ENCODE data around the gene A2M. TPM values are rescaled to one million over a fixed set of nuclear protein-coding genes. Genes with fewer than 3 reads are reported as not detected.

The A2M gene
- total and polyA plus RNA-seq, 2 of the 4 experiments (the other 2 are of a cell fraction) = 1.1 to 3.2 TPM

DNA sequence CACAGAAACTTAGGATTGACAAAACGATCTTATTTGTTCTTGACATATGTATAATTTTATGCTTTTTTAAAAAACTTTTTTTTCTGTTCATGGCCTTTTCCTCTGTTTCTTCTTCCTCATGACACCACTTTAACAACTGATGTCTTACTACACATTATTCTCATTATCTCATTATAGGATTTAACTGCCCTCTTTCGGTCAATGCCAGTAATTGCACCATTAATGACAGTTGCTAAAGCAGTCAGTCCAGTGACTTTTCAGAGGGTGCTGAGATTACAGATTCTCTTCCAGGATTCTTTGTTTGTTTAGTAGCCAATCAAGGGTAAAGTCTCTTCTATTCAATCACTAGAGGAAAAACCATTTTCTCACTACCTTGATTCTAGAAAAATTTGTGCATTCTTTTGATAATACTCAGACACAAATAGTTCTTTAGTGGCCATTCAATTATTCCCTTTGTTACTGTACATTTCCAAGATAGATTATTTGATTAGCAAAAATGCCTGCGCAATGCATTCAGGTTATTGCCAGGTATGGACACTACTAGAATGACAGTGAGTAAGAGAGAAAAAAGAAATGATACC is 76.2 kb downstream of the A2M start:
- dilution Hi-C loops (cut with HindIII; ENCODE audit: low sequenced_read_pairs, unreplicated experiment) (no loop called here), in situ Hi-C loops (cut with MboI; ENCODE audit: low sequenced_read_pairs) (no loop called here), intact Hi-C loops (cut with micrococcal nuclease) (loop anchor here (1.0 to 2.0 kb wide), 5 partner anchors 90 to 495 kb away; partner anchors contain the start of gene M6PR)
- CTCF ChIA-PET = interaction anchor here (0.5 to 1.5 kb wide), 8 partner anchors 16 to 1540 kb away, joined by 3 to 8 read pairs (median 6); partner anchors contain the start of gene M6PR
- TF ChIP-seq, protein P1, sequence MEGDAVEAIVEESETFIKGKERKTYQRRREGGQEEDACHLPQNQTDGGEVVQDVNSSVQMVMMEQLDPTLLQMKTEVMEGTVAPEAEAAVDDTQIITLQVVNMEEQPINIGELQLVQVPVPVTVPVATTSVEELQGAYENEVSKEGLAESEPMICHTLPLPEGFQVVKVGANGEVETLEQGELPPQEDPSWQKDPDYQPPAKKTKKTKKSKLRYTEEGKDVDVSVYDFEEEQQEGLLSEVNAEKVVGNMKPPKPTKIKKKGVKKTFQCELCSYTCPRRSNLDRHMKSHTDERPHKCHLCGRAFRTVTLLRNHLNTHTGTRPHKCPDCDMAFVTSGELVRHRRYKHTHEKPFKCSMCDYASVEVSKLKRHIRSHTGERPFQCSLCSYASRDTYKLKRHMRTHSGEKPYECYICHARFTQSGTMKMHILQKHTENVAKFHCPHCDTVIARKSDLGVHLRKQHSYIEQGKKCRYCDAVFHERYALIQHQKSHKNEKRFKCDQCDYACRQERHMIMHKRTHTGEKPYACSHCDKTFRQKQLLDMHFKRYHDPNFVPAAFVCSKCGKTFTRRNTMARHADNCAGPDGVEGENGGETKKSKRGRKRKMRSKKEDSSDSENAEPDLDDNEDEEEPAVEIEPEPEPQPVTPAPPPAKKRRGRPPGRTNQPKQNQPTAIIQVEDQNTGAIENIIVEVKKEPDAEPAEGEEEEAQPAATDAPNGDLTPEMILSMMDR (conservative IDR thresholded peaks at IDR 0.05; ENCODE audit: low read depth, low read length) = peak; percentile 71
- TF ChIP-seq RCOR1 (IDR thresholded peaks at IDR 0.05; ENCODE audit: insufficient replicate concordance, low read length) (no peak), MAFK (IDR thresholded peaks at IDR 0.05; ENCODE audit: low read depth, low read length) (no peak), MXI1 (IDR thresholded peaks at IDR 0.05; ENCODE audit: borderline replicate concordance, low read depth, low read length) (no peak), FOS (IDR thresholded peaks at IDR 0.05; ENCODE audit: low read depth, low read length) (no peak), NFE2L2 (IDR thresholded peaks at IDR 0.05; ENCODE audit: low read depth, low read length) (no peak), CEBPB (IDR thresholded peaks at IDR 0.05; ENCODE audit: low read depth, low read length) (no peak), BHLHE40 (IDR thresholded peaks at IDR 0.05; ENCODE audit: low read depth, low read length) (no peak), MAZ (IDR thresholded peaks at IDR 0.05; ENCODE audit: borderline replicate concordance, low read depth, low read length) (no peak), RFX5 (IDR thresholded peaks at IDR 0.05; ENCODE audit: low read depth, low read length) (no peak), SMC3 (IDR thresholded peaks at IDR 0.05; ENCODE audit: low read depth, low read length) (peak; percentile 61), RAD21 (IDR thresholded peaks at IDR 0.05; ENCODE audit: low read length) (peak; percentile 64), POLR2A (IDR thresholded peaks at IDR 0.05; ENCODE audit: low read depth, low read length) (no peak), CHD1 (IDR thresholded peaks at IDR 0.05; ENCODE audit: low read depth, low read length) (no peak)
- TF ChIP-seq, protein P2, sequence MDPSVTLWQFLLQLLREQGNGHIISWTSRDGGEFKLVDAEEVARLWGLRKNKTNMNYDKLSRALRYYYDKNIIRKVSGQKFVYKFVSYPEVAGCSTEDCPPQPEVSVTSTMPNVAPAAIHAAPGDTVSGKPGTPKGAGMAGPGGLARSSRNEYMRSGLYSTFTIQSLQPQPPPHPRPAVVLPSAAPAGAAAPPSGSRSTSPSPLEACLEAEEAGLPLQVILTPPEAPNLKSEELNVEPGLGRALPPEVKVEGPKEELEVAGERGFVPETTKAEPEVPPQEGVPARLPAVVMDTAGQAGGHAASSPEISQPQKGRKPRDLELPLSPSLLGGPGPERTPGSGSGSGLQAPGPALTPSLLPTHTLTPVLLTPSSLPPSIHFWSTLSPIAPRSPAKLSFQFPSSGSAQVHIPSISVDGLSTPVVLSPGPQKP (IDR thresholded peaks at IDR 0.05; ENCODE audit: borderline replicate concordance, low read depth, low read length) = no peak
- TF ChIP-seq, protein P3, sequence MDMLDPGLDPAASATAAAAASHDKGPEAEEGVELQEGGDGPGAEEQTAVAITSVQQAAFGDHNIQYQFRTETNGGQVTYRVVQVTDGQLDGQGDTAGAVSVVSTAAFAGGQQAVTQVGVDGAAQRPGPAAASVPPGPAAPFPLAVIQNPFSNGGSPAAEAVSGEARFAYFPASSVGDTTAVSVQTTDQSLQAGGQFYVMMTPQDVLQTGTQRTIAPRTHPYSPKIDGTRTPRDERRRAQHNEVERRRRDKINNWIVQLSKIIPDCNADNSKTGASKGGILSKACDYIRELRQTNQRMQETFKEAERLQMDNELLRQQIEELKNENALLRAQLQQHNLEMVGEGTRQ (IDR thresholded peaks at IDR 0.05; ENCODE audit: low read depth, low read length) = no peak
- peak; percentile 40 for DNase-seq
- Histone ChIP-seq H3K4me2 (ENCODE audit: low read depth, low read length) (no peak overlapping the region), H3K18ac (ENCODE audit: low read depth, low read length) (no peak overlapping the region), H3K27ac (ENCODE audit: insufficient read depth, low read length) (no peak overlapping the region), H3K36me3 (ENCODE audit: control insufficient read depth, insufficient read depth, low read length) (no peaks in the 10 kb centered on the region), H2BK5ac (ENCODE audit: low read depth, low read length, poor library complexity, severe bottlenecking) (no peak overlapping the region), H4K91ac (ENCODE audit: insufficient read depth, low read depth, low read length) (no peak overlapping the region), H4K20me1 (ENCODE audit: insufficient read depth, low read length) (no peaks in the 10 kb centered on the region), H3K4me3 (ENCODE audit: insufficient read depth, low read depth, low read length) (no peak overlapping the region), H2BK20ac (ENCODE audit: low read depth, low read length) (no peak overlapping the region), H3K14ac (replicated peaks; ENCODE audit: low read depth, low read length) (no peak overlapping the region), H4K8ac (ENCODE audit: low read depth in 2 of 2, low read length in 2 of 2) (no peak overlapping the region), H3K79me1 (ENCODE audit: low read depth in 1 of 2, low read length in 2 of 2) (no peaks in the 10 kb centered on the region), H3K9ac (ENCODE audit: low read depth, low read length) (no peak overlapping the region), H2AK9ac (replicated peaks; ENCODE audit: low read depth, low read length, poor library complexity) (no peak overlapping the region), H2BK15ac (ENCODE audit: low read depth, low read length) (no peak overlapping the region), H3K9me1 (ENCODE audit: insufficient read depth, low read length) (no peaks in the 10 kb centered on the region), H3K23ac (ENCODE audit: low read depth, low read length) (no peak overlapping the region), H3K56ac (ENCODE audit: extremely low read depth, insufficient read depth, low read length) (no peak overlapping the region), H2AK5ac (ENCODE audit: low read depth, low read length) (no peak overlapping the region), H2AFZ (replicated peaks; ENCODE audit: low read length, poor library complexity) (no peak overlapping the region), H3K4ac (ENCODE audit: low read depth, low read length) (no peak overlapping the region), H2BK120ac (ENCODE audit: low read depth, low read length) (no peak overlapping the region), H4K5ac (ENCODE audit: low read depth, low read length) (no peak overlapping the region), H3K27me3 (ENCODE audit: control insufficient read depth, insufficient read depth, low read length) (0 out of 2 replicates have a peak, but pooled peaks cover 2% of the 10 kb centered on the region), H3K9me3 (ENCODE audit: control insufficient read depth, insufficient read depth, low read length) (no peaks in the 10 kb centered on the region), H3K4me1 (ENCODE audit: control insufficient read depth, insufficient read depth, low read length) (no peaks in the 10 kb centered on the region)
- peak; percentile 90 for ATAC-seq (ENCODE audit: low read depth)
- no CpG with 5 or more reads among the region's 3 CpGs for WGBS, 2 experiments (ENCODE audit: extremely low coverage in 2 of 2, insufficient read length in 1 of 2)
- BruUV-seq (replicated peaks) = no TSS peak
- POLR2A ChIA-PET (ENCODE audit: unreplicated experiment) = no interaction called here
